Left kidney (tissue), 2 donors: ENCODE measurements around the gene VAV3. TPM values are rescaled to one million over a fixed set of nuclear protein-coding genes. Genes with fewer than 3 reads are reported as not detected.
"Not testable (repeated sequence)": the region's sequence is repeated elsewhere in the genome, so short reads cannot be mapped to it uniquely, and the experiment has no call there.

Experiments
- DNase-seq: peaks from one replicate; pipeline ENCODE4 v3.0.0-alpha.2; 2013
- polyA plus RNA-seq: library from polyadenylated mRNA; unstranded; fragments of 120-200 nt; gene quantifications from one replicate; pipeline ENCODE4 v1.2.1, GENCODE V29; 2013; ENCODE audit not compliant: insufficient read length

VAV3 gene
- polyA plus RNA-seq, 1 donor = 136 TPM

GRCh38 chr1:107893350-107893749 is 71.6 kb downstream of the VAV3 start:
- not testable (repeated sequence) for DNase-seq

DNA sequence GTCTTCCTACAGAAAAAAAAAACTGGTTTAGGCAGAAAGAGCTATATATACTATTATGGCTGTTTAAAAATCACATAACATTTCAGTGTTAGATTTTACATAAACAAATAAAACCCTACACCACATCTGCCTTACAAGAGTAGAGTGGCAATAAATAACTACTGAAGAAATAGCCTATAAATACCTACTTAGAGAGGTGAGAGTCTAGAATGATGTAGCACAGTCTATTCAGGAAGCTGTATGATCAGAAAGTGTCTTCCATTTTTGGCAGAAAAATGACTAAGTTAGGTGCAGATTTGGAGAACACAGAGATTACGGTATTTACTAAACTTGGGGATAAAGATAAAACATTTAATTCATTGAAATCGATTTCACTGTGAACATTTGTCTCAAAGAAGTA is 75.5 kb downstream of the VAV3 start:
- no peak for DNase-seq

DNA sequence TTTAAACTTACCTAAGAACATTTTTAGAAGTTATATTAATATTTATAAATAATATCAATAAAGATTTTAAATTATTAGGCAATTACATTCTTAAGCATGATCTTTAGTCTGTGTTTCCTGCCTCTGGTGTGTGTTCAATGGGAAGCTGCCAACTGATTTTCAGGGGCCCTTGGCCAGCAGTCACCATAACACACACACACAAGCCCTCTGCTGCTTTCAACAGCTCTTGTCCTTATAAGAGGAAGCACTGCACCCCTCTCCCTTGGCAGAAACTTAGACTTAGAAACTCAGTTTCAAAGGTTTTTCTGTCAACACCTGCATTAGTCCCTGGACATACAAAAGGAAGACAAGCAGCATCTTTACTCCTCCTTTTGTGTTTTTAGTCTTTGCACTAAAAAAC is 81.4 kb downstream of the VAV3 start:
- DNase-seq = no peak

GRCh38 chr1:107879927-107880326 is 85.1 kb downstream of the VAV3 start:
- DNase-seq = no peak

DNA sequence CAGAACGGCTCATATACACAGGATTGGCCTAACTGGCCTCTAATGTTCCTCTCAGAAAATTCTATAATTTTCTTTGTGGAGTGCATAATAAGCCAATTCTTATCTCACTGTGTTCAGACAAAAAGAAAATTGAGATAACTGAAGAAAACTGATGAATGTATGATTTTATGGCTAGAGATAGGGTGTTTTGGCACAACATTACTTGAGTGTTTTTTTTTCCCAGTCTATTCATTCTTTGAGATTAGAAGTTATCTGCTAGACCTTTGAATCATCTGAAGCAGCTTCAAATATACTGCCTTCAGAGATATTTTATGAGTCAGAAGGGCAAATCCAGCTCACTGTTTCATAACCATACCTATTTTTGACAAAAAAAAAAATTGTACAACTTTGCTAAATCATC is 85.6 kb downstream of the VAV3 start:
- DNase-seq = no peak

DNA sequence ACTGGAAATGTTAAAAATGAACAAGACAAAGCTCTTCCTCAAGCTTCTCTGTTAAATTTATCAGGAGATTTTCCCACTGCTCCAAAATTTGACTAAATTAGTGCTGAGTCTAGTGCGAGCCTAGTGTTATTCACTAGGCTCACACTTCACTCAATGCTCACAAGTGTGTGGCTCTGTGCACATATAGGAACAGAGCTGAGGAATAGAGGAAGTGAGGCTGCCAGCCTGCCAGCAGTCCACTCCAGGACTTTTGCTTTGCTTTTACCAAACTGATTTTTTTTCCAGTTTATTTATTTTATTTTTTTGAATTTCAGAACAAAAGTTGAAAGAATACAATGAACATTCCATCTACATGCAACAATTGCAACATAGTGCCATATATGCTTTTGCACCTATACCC is 87.2 kb downstream of the VAV3 start:
- DNase-seq = no peak

GRCh38 chr1:107877092-107877491 is 87.9 kb downstream of the VAV3 start:
- no peak for DNase-seq

- no peak for DNase-seq
Observed at GRCh38 chr1:107875689-107876088, 89.3 kb downstream of the VAV3 start.

DNA sequence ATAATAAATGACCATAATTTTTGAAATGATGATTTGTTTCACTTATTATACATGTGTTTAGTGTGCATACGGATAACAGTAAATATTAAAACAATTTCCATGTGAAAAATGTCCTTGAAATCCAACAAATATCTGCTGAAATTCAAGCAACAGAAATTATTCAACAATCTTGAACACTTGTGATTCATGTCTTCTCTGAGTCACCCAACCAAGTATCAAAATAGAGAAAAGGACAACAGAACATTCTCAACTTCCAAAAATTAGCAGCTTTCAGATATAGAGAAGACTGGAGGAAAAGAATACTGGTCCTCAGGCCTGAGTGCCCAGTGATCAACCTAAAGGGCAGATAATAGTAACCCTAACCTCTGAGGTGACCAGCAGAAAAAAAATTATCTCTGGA is 90.8 kb downstream of the VAV3 start:
- DNase-seq = no peak

DNA sequence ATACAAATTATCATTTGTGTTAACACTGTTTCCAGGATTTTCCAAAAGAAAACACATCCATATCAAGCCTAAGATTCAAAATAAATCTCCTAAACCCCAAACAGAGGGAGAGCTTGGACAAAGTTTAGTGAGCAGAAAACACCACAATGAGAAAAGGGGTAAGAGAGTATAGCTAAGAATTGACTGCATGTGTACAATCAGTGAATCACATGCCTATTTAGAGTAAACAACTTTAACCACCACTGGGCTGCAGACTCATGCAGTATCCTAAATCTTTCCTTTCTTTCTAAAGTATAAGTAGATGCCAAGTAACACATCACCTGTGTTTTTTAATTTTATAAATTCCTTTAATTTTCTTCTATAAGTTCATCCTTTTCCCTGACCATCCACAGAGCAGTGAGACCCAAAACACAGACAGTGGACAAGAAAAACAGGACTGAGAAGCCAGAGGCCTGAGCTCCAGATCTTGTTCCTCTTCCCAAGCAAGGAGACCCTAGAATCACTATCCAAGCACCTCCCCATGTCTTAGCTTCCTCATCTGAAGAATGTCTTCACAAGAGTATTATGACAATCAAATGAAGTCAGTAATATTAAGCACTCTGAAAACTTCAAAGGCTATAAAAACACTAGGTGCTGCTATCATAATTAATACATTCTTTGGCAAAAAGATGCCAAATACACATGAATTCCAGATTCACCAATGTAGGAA is 93.1 kb downstream of the VAV3 start:
- DNase-seq = no peak

DNA sequence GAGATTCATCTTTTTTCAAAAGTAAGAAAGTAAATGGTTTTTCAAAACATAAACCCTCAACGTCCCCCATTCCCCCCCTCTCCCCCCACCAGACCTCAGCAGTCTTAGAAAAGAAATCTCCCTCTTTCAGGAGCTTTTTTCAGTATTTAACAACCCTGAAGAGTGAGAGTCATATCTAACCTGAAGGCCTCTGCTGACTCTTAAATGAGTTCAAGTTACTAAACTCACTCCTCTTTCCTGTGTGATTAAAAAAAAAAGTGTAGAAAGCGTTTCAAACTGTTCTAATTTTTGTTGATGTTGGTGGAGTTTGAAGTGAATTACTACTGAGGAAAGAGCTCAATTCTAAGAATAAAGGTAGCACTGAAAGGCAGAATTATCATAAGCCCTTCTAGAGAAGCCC is 93.7 kb downstream of the VAV3 start:
- no peak for DNase-seq

GRCh38 chr1:107870696-107871095 is 94.3 kb downstream of the VAV3 start:
- DNase-seq = no peak

DNA sequence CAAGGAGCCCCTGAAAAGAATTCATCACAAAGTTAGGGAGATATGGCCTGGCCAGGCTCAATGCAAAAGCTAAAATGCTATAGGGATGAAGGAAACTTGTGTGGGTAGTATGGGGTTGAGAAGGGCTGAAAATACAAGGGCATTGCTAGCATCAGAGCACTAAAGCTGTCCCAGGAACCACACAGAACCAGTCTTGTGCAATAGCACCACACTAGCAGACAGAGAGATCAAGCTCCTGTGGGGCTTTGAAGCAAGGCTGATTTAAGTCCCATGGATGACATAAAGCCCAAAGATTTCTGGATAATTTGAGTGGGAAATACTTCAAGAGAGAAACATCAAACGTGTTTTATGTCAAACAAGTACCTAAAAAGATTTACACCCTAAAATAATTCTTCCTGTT is 97.1 kb downstream of the VAV3 start:
- DNase-seq = no peak

- DNase-seq = no peak
Observed at GRCh38 chr1:107867422-107867821, 97.6 kb downstream of the VAV3 start.

- no peak for DNase-seq
Observed at GRCh38 chr1:107866870-107867269, 98.1 kb downstream of the VAV3 start.

DNA sequence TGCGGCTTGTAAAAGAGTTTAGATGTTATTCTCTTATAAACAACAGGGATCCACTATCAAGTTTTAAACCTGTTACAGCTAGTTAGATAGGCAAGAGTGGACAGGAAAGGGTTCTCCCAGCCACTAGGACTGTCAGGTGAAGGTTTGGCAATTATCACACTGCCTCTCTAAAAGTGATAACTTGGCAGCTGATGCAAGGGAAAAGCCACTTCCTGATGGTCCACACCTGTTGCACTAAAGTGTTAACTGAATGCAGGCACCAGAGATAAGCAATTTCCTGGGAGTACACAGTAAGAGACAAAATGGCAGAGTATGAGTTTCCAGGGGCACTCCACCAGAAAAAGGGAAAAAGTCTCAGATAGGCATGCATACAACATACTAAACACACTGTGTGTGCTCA is 99.4 kb downstream of the VAV3 start:
- no peak for DNase-seq

- no peak for DNase-seq
Observed at GRCh38 chr1:107863342-107863741, 101.6 kb downstream of the VAV3 start.

DNA sequence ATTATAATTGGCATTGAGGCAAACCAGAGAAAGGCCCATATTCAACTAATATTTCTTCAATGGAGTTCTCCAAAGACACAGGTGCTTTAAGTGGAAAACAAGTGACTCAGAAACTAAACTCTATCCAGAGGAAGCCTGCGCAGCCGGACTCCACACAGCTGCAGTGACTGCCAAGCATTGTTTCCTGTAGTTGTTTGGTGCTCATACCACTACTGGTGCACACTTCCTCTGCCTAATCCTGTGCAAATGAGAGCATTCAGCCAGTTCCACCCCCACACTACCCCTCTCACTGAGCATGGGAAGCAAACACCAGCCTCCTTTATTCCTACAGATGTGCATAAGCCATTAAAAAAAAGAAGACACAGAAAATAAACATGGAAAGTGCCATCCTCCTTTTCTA is 102.9 kb downstream of the VAV3 start:
- DNase-seq = no peak

GRCh38 chr1:107858323-107858722 is 106.7 kb downstream of the VAV3 start:
- no peak for DNase-seq

DNA sequence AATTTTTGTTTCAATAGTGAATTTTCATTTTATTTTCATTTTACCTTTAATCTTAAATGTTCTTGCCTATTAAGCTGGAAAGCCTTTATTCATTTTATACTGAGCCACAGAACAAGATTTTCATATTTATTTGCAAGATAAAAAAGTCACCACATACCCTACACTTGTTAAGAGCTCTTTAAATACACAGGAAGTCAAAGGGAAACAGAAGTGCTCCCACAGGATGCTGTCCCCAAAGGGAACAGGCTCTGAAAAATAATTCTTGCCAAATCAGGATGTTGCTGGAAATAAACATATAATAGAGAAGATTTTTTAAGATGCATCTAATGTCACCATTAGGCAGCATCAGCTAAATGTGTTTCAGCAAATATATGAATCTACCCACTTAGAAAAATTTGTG is 113.6 kb downstream of the VAV3 start:
- DNase-seq = no peak

DNA sequence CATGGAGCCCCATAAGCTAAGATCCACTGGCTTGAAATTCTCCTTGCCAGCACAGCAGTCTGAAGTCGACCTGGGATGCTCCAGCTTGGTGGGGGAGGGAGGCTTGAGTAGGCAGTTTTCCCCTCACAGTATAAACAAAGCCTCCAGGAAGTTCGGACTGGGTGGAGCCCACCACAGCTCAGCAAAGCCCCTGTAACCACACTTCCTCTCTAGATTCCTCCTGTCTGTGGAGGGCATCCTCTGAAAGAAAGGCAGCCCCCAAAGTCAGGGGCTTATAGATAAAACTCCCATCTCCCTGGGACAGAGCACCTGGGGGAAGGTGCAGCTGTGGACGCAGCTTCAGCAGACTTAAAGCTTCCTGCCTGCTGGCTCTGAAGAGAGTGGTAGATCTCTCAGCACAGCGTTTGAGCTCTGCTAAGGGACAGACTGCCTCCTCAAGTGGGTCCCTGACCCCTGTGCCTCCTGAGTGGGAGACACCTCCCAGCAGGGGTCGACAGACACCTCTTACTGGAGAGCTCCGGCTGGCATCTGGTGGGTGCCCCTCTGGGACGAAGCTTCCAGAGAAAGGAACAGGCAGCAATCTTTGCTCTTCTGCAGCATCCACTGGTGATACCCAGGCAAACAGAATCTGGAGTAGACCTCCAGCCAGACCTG is 120.3 kb downstream of the VAV3 start:
- DNase-seq = not testable (repeated sequence)

DNA sequence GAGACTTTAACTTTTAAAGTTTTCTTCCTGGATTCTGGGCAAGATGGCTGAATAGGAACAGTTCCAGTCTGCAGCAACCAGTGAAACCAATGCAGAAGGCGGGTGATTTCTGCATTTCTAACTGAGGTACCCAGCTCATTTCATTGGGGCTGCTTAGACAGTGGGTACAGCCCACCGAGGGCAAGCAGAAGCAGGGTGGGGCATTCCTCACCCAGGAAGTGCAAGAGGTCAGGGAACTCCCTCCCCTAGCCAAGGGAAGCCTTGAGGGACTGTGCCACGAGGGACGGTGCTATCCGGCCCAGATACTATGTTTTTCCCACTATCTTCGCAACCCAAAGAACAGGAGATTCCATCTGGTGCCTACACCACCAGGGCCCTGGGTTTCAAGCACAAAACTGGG is 121.0 kb downstream of the VAV3 start:
- no peak for DNase-seq

- no peak for DNase-seq
Observed at GRCh38 chr1:107842241-107842640, 122.7 kb downstream of the VAV3 start.

DNA sequence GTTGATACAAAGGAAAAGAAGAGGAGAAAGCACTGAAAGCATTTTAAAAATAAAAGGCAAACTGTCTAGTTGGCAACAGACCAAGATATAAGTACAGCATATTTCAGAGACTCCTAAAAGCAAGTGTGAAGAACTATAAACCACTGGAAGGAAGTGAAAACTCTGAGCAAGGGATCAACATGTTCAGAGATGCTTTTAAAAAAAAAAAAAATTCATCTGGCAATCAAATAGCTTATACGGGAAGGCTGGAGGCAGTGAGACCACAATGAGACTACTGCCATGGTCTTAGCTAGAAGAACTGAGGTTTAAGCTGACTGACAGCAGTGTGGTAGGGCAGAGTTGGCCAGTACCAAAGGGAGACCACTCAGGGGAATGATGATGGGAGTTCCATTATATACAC is 124.3 kb downstream of the VAV3 start:
- no peak for DNase-seq
